Fibroblast of skin of right quadriceps (primary cell): ENCODE measurements around the gene NFIX.

ENCODE experiments used
- DNase-seq: peaks from one replicate; pipeline ENCODE4 v3.0.0-alpha.2; 2013

The NFIX gene

GRCh38 chr19:13060233-13060963 lies 65.1 kb downstream of the NFIX start:
- DNase-seq, result no peak

DNA sequence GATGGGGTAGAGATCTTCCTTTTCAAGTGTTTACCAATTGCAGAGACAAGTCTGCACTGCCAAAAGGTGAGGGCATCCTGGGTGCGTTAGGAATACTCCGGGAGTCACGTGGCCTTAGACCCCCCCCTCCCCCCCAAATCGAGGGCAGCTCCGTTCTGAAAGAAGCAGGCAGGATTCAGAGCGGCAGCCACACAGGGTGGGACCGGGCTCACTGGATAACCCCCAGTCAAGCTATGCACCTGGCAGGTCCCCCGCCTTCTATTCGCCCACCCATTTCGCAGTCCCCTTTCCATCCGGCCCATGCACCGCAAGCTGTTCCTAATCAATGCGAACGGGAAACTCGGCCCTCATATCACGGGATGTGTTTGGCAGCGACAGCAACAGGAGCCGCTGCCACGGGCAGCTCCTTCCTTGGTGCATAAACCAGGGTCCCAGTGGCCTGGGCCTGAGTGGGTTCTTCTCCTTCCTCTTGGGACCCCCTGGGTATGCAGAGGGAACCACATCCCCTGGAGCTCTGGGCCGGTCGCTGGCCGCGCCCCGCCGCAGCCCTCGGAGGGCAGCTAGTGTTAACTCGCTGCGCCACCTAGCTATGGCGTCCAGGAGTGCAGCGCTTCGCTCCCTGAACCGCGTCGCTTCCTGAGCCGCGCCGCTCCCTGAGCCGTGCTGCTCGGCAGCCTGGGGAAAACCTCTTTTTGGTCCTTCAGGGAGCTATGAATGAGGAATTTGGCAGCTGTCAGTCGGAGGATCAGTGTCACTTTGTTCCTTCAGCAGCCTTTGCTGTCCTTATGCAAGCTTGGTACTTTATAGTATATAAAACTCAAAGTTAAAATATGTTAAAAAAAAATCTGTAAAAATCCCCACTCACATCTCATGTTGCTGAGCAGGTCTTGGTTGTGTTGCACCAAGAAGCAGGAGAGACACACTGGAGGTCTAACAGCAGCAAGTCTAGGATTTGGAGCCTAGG lies 66.0 kb downstream of the NFIX start:
- peak; percentile 73 for DNase-seq

GRCh38 chr19:13062317-13062716 lies 67.0 kb downstream of the NFIX start:
- no peak for DNase-seq

DNA sequence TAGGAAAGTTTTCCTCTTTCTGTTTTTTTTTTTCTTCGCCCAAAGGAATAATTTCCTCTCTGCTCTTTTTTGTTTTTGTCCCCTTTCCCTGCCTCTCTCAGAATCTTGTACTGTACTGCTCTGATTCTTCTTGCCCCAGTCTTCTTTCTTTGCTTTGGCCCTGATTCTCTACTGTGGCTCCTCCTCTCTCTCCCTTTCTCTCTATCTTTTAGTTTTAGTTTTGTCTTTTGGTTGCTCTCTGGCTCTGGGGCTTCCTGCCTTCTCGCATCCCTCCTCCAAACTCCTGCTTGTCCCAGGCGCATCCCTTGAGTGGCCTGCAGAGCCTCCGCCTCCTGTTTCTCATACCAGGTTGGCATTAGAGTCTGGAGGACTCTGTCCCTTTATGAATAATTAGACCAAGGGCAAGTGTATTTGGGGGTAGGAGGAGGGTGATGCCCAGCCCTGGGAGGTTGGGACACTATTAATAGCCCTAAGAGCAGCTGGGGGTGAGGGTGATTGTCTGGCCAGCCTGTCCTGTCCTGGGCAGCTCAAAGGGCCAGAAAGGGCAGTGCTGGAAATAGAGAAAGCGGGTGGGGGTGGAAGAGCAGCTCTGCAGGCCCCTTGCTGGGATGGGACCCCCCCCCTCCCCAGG lies 68.3 kb downstream of the NFIX start:
- DNase-seq, result no peak

DNA sequence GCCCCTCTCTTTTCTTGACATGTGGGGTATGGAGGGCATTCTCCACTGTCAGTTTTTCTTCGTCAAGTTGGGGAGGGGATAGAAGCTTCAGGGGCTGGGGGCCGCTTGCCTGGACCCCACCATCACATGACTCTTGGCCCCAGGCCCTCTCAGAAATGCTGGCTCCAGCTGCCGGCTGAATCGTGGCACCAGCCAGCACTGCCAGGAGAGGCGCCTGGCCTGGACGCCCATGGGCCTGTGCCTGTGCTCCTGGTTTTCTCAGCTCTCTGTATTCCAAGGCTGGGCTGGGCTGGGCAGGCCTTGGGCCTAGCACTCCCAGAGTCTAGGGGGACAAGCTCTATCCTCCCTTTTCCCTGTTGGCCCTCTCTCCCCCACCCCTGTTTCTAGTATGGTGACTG lies 68.8 kb downstream of the NFIX start:
- DNase-seq, result no peak

GRCh38 chr19:13066226-13066625 lies 71.0 kb downstream of the NFIX start:
- no peak for DNase-seq

GRCh38 chr19:13066933-13067807 lies 71.9 kb downstream of the NFIX start:
- DNase-seq, result no peak

DNA sequence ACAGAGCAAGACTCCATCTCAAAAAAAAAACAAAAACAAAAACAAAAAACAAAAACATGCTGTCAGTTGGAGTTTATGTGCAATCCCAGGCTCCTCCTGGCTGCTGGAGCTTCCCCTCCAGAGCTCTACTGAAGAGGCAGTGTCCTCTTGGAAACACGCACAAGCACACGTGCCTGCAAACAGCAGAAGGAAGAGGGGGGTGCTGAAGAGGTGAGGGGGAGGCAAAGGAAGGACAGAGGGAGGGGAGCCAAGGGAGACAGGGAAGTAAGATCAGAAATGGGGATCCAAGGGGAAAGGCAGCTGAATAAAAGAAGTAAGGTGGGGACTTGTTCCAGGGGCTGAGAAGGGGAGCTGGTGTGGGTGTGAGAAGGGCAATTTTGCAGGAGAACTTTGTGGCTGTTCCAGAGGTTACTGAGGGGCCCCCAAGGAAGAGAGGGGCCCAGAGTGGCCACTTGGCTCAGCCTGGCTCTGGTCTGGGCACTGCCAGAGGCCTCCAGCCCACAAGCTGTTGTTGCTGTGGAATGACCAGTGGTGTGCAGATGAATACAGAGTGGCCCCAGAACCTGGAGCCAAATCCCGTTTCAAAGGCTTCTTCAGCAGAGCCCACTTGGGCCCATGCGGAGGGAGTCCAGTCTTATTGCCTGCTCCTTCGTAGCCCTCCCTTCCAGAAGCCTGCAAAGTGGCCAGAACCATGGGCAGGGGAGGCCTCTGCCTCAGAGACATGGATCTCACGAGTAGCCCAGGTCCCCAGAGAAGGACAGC lies 73.0 kb downstream of the NFIX start:
- DNase-seq, result no peak

GRCh38 chr19:13069415-13070359 lies 74.4 kb downstream of the NFIX start:
- DNase-seq, result no peak

DNA sequence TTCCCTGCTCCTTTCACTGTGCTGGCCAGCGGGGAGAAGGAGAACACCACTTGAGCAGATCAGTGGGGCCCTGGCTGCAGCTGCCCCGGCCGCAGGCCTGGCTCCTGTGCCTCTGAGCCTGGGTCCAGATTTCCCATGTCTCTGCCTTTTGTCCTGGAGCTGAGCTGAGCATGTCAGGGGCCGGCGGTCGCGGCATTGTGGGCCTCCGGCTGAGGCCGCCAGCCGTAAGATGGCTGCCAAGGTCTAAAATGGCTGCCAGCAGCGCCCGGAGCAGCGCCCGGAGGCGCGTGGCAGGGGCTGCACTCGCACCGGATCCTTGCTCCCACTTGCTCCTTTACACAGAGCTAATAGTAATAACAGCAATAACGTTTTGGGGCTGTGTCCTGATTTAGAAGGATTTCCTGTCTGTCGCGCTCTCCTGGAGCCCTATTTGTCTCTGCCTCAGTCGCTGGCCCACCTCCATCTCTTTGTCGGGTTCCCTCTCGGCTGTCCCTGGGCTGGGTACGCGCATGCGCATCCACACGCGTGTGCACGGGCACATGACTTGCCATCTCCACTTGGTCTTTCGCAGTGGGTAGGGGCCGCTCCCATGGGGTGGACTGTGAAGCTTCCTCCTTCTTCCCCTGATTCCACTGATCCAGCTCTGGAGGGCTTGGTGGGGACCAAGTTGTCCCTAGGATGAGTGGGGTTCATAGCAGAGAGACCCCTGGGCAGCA lies 75.3 kb downstream of the NFIX start:
- DNase-seq, result no peak

GRCh38 chr19:13071444-13072187 lies 76.3 kb downstream of the NFIX start:
- no peak for DNase-seq

DNA sequence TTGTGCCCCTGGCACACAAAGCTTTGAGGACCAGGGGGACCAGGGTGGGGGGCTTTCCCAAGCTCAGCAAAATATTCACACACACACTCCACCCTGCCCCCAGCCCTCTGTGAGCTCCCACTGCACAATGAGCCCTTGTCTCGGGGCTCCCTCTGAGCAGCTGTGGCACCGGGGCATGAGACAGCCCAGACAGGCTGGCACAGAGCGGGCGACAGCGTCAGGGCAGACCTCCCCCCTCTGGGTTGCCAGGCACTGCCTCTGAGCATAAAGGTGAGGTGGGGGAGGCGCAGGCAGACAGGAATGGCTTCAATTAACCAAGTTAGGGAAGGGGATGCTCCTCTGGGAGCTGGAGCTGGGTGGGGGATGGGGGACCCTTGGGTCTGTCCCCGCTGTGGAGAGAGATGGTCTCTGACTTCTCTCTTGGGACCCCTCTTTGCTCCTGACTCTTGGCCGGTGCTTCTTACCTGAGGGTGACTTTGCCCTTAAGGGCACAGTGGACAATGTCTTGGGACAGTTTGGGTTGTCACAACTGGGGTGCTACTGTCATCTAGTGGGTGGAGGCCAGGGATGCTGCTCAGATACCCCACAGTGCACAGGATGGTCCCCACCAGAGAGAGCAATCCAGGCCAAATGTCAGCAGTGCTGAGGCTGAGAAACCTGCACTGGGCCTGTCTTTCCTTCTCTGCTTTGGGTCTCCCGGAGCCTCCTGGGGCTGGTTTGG lies 77.1 kb downstream of the NFIX start:
- no peak for DNase-seq

GRCh38 chr19:13073263-13073662 lies 78.0 kb downstream of the NFIX start:
- DNase-seq, result no peak

- no peak for DNase-seq
Measured at GRCh38 chr19:13074378-13074777, 79.1 kb downstream of the NFIX start.

DNA sequence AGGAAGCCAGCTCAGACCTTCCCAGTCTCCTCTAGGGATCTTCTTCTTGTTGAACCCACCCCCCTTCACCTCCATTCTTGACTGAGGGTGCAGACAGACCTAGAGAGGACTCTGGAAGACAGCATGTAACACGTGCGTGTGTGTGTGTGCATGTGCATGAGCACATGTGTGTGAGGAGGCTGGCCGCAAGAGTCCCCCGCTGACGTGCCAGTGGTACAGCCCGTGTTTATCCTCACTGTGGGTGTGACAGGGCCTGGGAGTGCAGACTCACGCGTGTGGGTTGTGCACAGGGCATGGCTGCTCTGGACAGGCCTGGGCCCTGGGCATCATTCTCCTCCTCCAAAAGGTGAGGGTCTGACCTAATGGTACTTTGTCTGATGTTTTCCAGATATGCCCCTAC lies 81.0 kb downstream of the NFIX start:
- no peak for DNase-seq

GRCh38 chr19:13076787-13077186 lies 81.5 kb downstream of the NFIX start:
- DNase-seq, result no peak

DNA sequence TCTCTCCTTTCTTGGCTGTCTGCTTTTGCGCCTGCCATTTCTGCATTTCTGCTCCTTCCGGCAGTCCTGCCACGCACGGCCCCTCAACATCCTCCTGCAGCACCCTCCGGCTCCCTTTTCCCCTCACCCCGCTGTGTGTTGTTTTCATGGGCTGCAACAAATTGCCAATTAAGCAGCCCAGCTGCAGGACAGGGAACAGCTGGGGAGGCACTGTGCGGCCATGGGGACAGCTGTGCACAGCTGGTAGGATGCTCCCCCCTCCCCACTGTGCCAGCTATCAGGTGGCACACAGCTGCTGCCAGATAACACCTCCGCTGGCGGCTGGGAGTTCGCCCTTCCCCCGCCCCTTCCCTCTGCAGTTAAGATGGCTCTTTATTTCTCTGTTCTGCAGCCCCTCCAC lies 82.0 kb downstream of the NFIX start:
- no peak for DNase-seq

DNA sequence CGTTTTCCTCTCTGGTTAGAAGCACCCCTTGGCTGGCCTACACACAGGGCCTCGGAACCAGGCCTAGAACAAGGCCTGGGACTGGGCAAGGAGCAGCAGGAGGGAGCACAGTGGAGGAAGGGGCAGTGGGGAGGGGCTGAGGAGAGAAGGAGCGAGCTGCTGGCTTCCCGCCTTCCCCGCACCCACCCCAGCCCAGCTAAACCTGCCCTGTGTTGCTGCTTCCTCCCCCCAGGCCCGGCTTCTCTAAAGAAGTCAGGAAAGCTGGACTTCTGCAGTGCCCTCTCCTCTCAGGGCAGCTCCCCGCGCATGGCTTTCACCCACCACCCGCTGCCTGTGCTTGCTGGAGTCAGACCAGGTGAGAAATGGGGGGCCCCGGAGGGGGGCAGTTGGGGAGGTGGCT lies 83.1 kb downstream of the NFIX start:
- DNase-seq, result no peak
